Stimulated activated CD8-positive, alpha-beta memory T cell treated with anti-CD3 and anti-CD28 coated beads, Interleukin-7, amount 100 ng/mL, for 48 hours (primary cell): Measurements from ENCODE around the gene LPP.

Experiments
- DNase-seq, 2 donors: peaks; one replicate each; pipeline ENCODE4 v3.0.0-alpha.2; 2020; ENCODE audit warnings: low read depth in 1 of 2; ENCODE audit errors: extremely low read depth in 1 of 2

Gene LPP

GRCh38 chr3:188712991-188713390 lies 559.0 kb downstream of the LPP start:
- DNase-seq = no peak

- no peak for DNase-seq
Observed at GRCh38 chr3:188719545-188719944, 565.6 kb downstream of the LPP start.

- DNase-seq = no peak
Observed at GRCh38 chr3:188720215-188720614, 566.3 kb downstream of the LPP start.

- DNase-seq = no peak
Observed at GRCh38 chr3:188720636-188721035, 566.7 kb downstream of the LPP start.

- no peak for DNase-seq
Observed at GRCh38 chr3:188721312-188721711, 567.4 kb downstream of the LPP start.

- no peak for DNase-seq
Observed at GRCh38 chr3:188721990-188722389, 568.0 kb downstream of the LPP start.

GRCh38 chr3:188722963-188723362 lies 569.0 kb downstream of the LPP start:
- DNase-seq = no peak

- no peak for DNase-seq
Observed at GRCh38 chr3:188727052-188727451, 573.1 kb downstream of the LPP start.

- DNase-seq = no peak
Observed at GRCh38 chr3:188728371-188728896, 574.5 kb downstream of the LPP start.

- DNase-seq = no peak
Observed at GRCh38 chr3:188729422-188729821, 575.5 kb downstream of the LPP start.

GRCh38 chr3:188734395-188734794 lies 580.4 kb downstream of the LPP start:
- DNase-seq = no peak

GRCh38 chr3:188739511-188739910 lies 585.6 kb downstream of the LPP start:
- DNase-seq = no peak

- DNase-seq = no peak
Observed at GRCh38 chr3:188740010-188740409, 586.1 kb downstream of the LPP start.

GRCh38 chr3:188742755-188743550 lies 589.0 kb downstream of the LPP start:
- no peak for DNase-seq

- no peak for DNase-seq
Observed at GRCh38 chr3:188744166-188744565, 590.2 kb downstream of the LPP start.

- no peak for DNase-seq
Observed at GRCh38 chr3:188745031-188745430, 591.1 kb downstream of the LPP start.

GRCh38 chr3:188746291-188746783 lies 592.4 kb downstream of the LPP start:
- DNase-seq = no peak

GRCh38 chr3:188747489-188747888 lies 593.5 kb downstream of the LPP start:
- DNase-seq = no peak

GRCh38 chr3:188749010-188749617 lies 595.2 kb downstream of the LPP start:
- peak in 1 of 2 donors; percentile 14 for DNase-seq

GRCh38 chr3:188749830-188750229 lies 595.9 kb downstream of the LPP start:
- DNase-seq = no peak

GRCh38 chr3:188750617-188751016 lies 596.7 kb downstream of the LPP start:
- no peak for DNase-seq

GRCh38 chr3:188752850-188753249 lies 598.9 kb downstream of the LPP start:
- no peak for DNase-seq
